Thyroid gland (tissue), 4 donors: ENCODE data around the gene THOC7.

Experiments used
- POLR2A ChIP-seq, 2 donors: fragments of 450-650 bp; IDR thresholded peaks; one replicate each; pipeline ENCODE4 v1.6.1; 2017; ENCODE audit warnings: antibody characterized with exemption in 2 of 2, mild to moderate bottlenecking in 2 of 2, moderate library complexity in 1 of 2
- TF ChIP-seq, protein P1 (sequence below), 6 experiments: fragments of 200-600 bp in 3 of 6; fragments of 450-650 bp in 3 of 6; sonication (generic) in 3 of 6; IDR thresholded peaks; one replicate each; pipeline ENCODE4 v1.5.1; 2016 to 2019; ENCODE audit warnings: antibody characterized with exemption in 6 of 6, mild to moderate bottlenecking in 2 of 6, inconsistent platforms in 1 of 6, moderate library complexity in 1 of 6

GRCh38 chr3:63910001-63910400, 46.4 kb upstream of the THOC7 start:
- TF ChIP-seq, protein P1, sequence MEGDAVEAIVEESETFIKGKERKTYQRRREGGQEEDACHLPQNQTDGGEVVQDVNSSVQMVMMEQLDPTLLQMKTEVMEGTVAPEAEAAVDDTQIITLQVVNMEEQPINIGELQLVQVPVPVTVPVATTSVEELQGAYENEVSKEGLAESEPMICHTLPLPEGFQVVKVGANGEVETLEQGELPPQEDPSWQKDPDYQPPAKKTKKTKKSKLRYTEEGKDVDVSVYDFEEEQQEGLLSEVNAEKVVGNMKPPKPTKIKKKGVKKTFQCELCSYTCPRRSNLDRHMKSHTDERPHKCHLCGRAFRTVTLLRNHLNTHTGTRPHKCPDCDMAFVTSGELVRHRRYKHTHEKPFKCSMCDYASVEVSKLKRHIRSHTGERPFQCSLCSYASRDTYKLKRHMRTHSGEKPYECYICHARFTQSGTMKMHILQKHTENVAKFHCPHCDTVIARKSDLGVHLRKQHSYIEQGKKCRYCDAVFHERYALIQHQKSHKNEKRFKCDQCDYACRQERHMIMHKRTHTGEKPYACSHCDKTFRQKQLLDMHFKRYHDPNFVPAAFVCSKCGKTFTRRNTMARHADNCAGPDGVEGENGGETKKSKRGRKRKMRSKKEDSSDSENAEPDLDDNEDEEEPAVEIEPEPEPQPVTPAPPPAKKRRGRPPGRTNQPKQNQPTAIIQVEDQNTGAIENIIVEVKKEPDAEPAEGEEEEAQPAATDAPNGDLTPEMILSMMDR (IDR thresholded peaks at IDR 0.05), result no peak
- no peak for TF ChIP-seq POLR2A (IDR thresholded peaks at IDR 0.05)
